SK-N-MC (cell line): Measurements from ENCODE around the gene NALF2.

Experiments
- EZH2 ChIP-seq: fragments of 200-600 bp; sonication (generic); IDR thresholded peaks from one replicate; pipeline ENCODE4 v1.6.1; 2017; ENCODE audit warnings: antibody characterized with exemption
- POLR2AphosphoS5 ChIP-seq: IDR thresholded peaks from 2 replicates; pipeline ENCODE4 v1.6.1; 2012; ENCODE audit warnings: mild to moderate bottlenecking, low read depth, low read length, borderline replicate concordance

DNA sequence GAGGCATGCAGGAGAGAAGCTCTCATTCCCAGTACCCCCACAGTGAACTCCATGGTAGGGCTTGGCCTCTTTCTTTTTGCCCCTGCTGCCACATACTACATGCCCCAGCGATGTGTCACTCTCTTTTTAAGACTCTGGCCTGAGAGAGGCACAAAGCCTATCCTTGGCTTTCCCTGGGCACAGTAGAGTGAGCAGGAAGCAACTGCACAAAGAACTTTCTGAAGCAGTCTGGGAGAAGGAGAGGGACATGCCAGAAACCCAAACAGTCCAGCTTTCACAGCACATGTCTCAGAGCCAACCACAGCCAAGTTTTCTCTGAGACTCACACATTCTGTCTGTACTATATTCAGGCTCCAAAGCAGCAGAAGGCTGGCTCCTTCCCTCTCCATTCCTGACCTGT, 7.9 kb upstream of the NALF2 start:
- TF ChIP-seq POLR2AphosphoS5 (no peak), EZH2 (no peak)
